CD14-positive monocyte (primary cell): ENCODE data around the gene LRP1B. TPM values are rescaled to one million over a fixed set of nuclear protein-coding genes. Genes with fewer than 3 reads are reported as not detected.

Experiments
- DNase-seq, 3 donors: peaks; one replicate each; pipeline ENCODE4 v3.0.0-alpha.2; 2011 to 2022
- H2AFZ ChIP-seq: 2 replicates; pipeline ENCODE4 v1.6.0; 2012; ENCODE audit warnings: mild to moderate bottlenecking, low read depth, low read length, inconsistent platforms; ENCODE audit not compliant: insufficient read depth, poor library complexity, severe bottlenecking
- H3K27ac ChIP-seq, 2 donors: 1 replicate in 1 of 2; 2 replicates in 1 of 2; pipeline ENCODE4 v1.5.1; 2012 to 2013; ENCODE audit warnings: low read length in 2 of 2, control low read depth in 1 of 2, inconsistent platforms in 1 of 2, low read depth in 1 of 2, mild to moderate bottlenecking in 1 of 2
- H3K27me3 ChIP-seq, 2 donors: one replicate each; pipeline versions ENCODE4 v1.6.0 to v1.6.1; 2011 to 2013; ENCODE audit warnings: low read length in 2 of 2; ENCODE audit not compliant: control insufficient read depth in 2 of 2, insufficient read depth in 2 of 2
- H3K36me3 ChIP-seq, 2 donors: replicated peaks in 1 of 2; 1 replicate in 1 of 2; 2 replicates in 1 of 2; pipeline versions ENCODE4 v1.5.1 to v1.6.1; 2012 to 2013; ENCODE audit warnings: low read length in 2 of 2, control low read depth in 1 of 2, inconsistent platforms in 1 of 2, mild to moderate bottlenecking in 1 of 2; ENCODE audit not compliant: insufficient read depth in 2 of 2, control insufficient read depth in 1 of 2
- H3K4me1 ChIP-seq, 2 donors: 1 replicate in 1 of 2; 2 replicates in 1 of 2; pipeline versions ENCODE4 v1.5.1 to v1.6.1; 2012 to 2013; ENCODE audit warnings: low read length in 2 of 2, control low read depth in 1 of 2, inconsistent platforms in 1 of 2, mild to moderate bottlenecking in 1 of 2, moderate library complexity in 1 of 2; ENCODE audit not compliant: insufficient read depth in 2 of 2, control insufficient read depth in 1 of 2
- H3K4me2 ChIP-seq: replicated peaks from 2 replicates; pipeline ENCODE3; 2012; ENCODE audit warnings: low read length, moderate library complexity, mild to moderate bottlenecking; ENCODE audit not compliant: poor library complexity, severe bottlenecking; ENCODE audit errors: extremely low read depth
- H3K4me3 ChIP-seq, 3 experiments: fragments of 200-600 bp in 1 of 3; sonication (generic) in 1 of 3; replicated peaks in 1 of 3; 1 replicate in 2 of 3; 2 replicates in 1 of 3; pipeline ENCODE4 v1.5.1; 2011 to 2013; ENCODE audit warnings: low read length in 3 of 3, mild to moderate bottlenecking in 3 of 3, control low read depth in 2 of 3, low read depth in 2 of 3, inconsistent platforms in 1 of 3, moderate library complexity in 1 of 3
- H3K79me2 ChIP-seq: 2 replicates; pipeline ENCODE4 v1.6.0; 2012; ENCODE audit warnings: mild to moderate bottlenecking, control low read depth, inconsistent platforms, low read length, moderate library complexity; ENCODE audit not compliant: insufficient read depth
- H3K9ac ChIP-seq: 2 replicates; pipeline ENCODE4 v1.6.0; 2017; ENCODE audit warnings: low read length, mild to moderate bottlenecking; ENCODE audit not compliant: insufficient read depth, poor library complexity, severe bottlenecking
- H3K9me3 ChIP-seq, 2 donors: replicated peaks in 1 of 2; 1 replicate in 1 of 2; 2 replicates in 1 of 2; pipeline versions ENCODE4 v1.5.1 to v1.6.1; 2012 to 2013; ENCODE audit warnings: low read length in 2 of 2, control low read depth in 1 of 2; ENCODE audit not compliant: control insufficient read depth in 1 of 2, insufficient read depth in 1 of 2
- H4K20me1 ChIP-seq: 2 replicates; pipeline ENCODE4 v1.6.0; 2012; ENCODE audit warnings: mild to moderate bottlenecking, low read length, control low read depth, moderate library complexity; ENCODE audit not compliant: insufficient read depth
- H3K27ac Mint-ChIP-seq, 7 donors: one replicate each; pipeline ENCODE4 v1.8.0; 2020; ENCODE audit warnings: mild to moderate bottlenecking in 7 of 7, mixed read lengths in 7 of 7, moderate library complexity in 6 of 7, inconsistent platforms in 2 of 7
- H3K27me3 Mint-ChIP-seq, 3 donors: one replicate each; pipeline ENCODE4 v1.8.0; 2021 to 2022; ENCODE audit warnings: low read depth in 3 of 3, mild to moderate bottlenecking in 3 of 3, mixed read lengths in 3 of 3, moderate library complexity in 3 of 3, inconsistent platforms in 1 of 3
- H3K36me3 Mint-ChIP-seq, 2 donors: one replicate each; pipeline ENCODE4 v1.8.0; 2020; ENCODE audit warnings: mixed read lengths in 2 of 2, inconsistent platforms in 1 of 2, mild to moderate bottlenecking in 1 of 2
- H3K4me1 Mint-ChIP-seq: one replicate; pipeline ENCODE4 v1.8.0; 2020; ENCODE audit warnings: mild to moderate bottlenecking, mixed read lengths
- H3K4me3 Mint-ChIP-seq, 2 donors: one replicate each; pipeline ENCODE4 v1.8.0; 2020; ENCODE audit warnings: mild to moderate bottlenecking in 2 of 2, mixed read lengths in 2 of 2, moderate library complexity in 1 of 2
- H3K9me3 Mint-ChIP-seq, 7 donors: one replicate each; pipeline ENCODE4 v1.8.0; 2020 to 2022; ENCODE audit warnings: mixed read lengths in 7 of 7, mild to moderate bottlenecking in 6 of 7, moderate library complexity in 6 of 7, inconsistent platforms in 2 of 7
- CTCF ChIP-seq: fragments of 200-600 bp; IDR thresholded peaks from one replicate; pipeline ENCODE4 v1.8.0; 2022; ENCODE audit warnings: antibody characterized with exemption, mild to moderate bottlenecking
- WGBS: methylation state at CpG from one replicate; pipeline ENCODE4 v1.1.5; 2013; ENCODE audit warnings: missing lambda C conversion rate; ENCODE audit not compliant: insufficient coverage; 5-methylcytosine and 5-hydroxymethylcytosine counted together
- intact Hi-C, 2 donors: fragments of 100-400 bp; cut with micrococcal nuclease; formaldehyde crosslinking; loops; one replicate each; pipeline versions ENCODE4 v1.15.0 to v1.15.1; 2023
- polyA plus RNA-seq, 3 donors: library from polyadenylated mRNA; depleted of rRNA in 1 of 3; unstranded in 2 of 3; stranded (reverse) in 1 of 3; fragments of 300-500 nt in 2 of 3; fragments of >200 nt in 1 of 3; fragmentation: Illumina TruSeq in 2 of 3; gene quantifications; 1 replicate in 2 of 3; 2 replicates in 1 of 3; pipeline ENCODE4 v1.2.3, GENCODE V29; 2012 to 2021

LRP1B gene
- polyA plus RNA-seq, 3 donors = not detected

DNA sequence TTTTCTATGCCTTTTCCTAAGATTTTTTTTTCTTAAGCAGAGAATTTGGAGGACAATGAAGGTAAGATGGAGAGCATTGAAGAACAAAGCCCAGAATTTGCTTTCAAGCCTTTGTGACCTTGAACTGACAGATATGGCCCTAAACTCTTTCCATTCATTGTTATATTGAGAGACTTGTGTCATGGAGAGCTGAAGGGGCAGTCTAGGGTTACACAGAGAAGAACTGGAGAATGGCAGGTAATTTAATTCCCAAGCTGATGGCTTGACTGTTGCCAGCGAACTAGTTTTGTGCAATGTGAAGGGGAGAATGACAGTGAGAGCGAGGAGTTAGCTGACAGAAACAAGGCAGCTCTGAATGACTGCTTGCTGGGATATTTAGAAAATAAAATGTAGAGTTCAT, 1344.2 kb downstream of the LRP1B start:
- Histone ChIP-seq H3K36me3 (no peaks in the 10 kb centered on the region), H3K27me3 (no peaks in the 10 kb centered on the region), H3K79me2 (no peaks in the 10 kb centered on the region), H3K9ac (no peak overlapping the region), H3K9me3 (peaks cover 4 to 9% of the 10 kb centered on the region in 2 donors), H4K20me1 (no peaks in the 10 kb centered on the region), H3K4me3 (no peak overlapping the region), H3K27ac (no peak overlapping the region), H3K4me2 (no peak overlapping the region), H3K4me1 (no peaks in the 10 kb centered on the region), H2AFZ (no peak overlapping the region)
- Mint-ChIP-seq H3K27me3 (no peaks in the 10 kb centered on the region), H3K4me3 (no peak overlapping the region), H3K36me3 (no peaks in the 10 kb centered on the region), H3K27ac (no peak overlapping the region), H3K4me1 (no peaks in the 10 kb centered on the region), H3K9me3 (peaks cover 0 to 9% (median 4%) of the 10 kb centered on the region in 7 donors)
- 86% methylated on average over 1 of the region's 2 CpGs for WGBS
- TF ChIP-seq CTCF = no peak
- DNase-seq = no peak
- intact Hi-C loops = no loop called here

DNA sequence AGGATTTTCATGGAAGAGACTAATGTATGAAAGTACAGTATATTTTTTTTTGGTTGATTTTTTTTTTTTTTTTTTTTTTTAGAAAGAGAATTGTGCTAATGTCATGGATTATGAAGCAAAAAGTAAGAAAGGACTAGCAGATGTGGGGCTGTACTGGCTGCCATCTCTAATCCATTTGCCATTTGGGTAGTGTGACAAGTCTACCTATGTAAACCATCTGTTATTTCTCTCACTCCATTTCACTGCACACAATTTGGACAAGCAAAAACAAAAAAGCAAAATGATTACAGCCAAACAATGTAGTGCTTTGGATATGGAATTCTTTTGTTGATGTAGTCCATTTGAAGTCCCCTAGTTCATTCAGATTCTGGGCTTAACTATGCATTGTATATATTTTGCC, 1355.4 kb downstream of the LRP1B start:
- Histone ChIP-seq H3K4me1 (no peaks in the 10 kb centered on the region), H2AFZ (no peak overlapping the region), H4K20me1 (no peaks in the 10 kb centered on the region), H3K9me3 (no peaks in the 10 kb centered on the region), H3K36me3 (no peaks in the 10 kb centered on the region), H3K79me2 (no peaks in the 10 kb centered on the region), H3K27ac (no peak overlapping the region), H3K4me3 (no peak overlapping the region), H3K4me2 (no peak overlapping the region), H3K27me3 (no peaks in the 10 kb centered on the region), H3K9ac (no peak overlapping the region)
- Mint-ChIP-seq H3K9me3 (peaks cover 0 to 5% (median 4%) of the 10 kb centered on the region in 7 donors), H3K4me1 (no peaks in the 10 kb centered on the region), H3K36me3 (no peaks in the 10 kb centered on the region), H3K27me3 (no peaks in the 10 kb centered on the region), H3K27ac (no peak overlapping the region), H3K4me3 (no peak overlapping the region)
- intact Hi-C loops = no loop called here
- TF ChIP-seq CTCF = no peak
- no peak for DNase-seq
